ENCODE results near the gene DNAI1.

- TF ChIP-seq, protein P1, sequence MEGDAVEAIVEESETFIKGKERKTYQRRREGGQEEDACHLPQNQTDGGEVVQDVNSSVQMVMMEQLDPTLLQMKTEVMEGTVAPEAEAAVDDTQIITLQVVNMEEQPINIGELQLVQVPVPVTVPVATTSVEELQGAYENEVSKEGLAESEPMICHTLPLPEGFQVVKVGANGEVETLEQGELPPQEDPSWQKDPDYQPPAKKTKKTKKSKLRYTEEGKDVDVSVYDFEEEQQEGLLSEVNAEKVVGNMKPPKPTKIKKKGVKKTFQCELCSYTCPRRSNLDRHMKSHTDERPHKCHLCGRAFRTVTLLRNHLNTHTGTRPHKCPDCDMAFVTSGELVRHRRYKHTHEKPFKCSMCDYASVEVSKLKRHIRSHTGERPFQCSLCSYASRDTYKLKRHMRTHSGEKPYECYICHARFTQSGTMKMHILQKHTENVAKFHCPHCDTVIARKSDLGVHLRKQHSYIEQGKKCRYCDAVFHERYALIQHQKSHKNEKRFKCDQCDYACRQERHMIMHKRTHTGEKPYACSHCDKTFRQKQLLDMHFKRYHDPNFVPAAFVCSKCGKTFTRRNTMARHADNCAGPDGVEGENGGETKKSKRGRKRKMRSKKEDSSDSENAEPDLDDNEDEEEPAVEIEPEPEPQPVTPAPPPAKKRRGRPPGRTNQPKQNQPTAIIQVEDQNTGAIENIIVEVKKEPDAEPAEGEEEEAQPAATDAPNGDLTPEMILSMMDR (IDR thresholded peaks at IDR 0.05), result no peak
- TF ChIP-seq POLR2A (IDR thresholded peaks at IDR 0.05), result no peak
Measured at GRCh38 chr9:34536685-34537084, 78.1 kb downstream of the DNAI1 start.
